ENCODE measurements around the gene ZNF648. TPM values are rescaled to one million over a fixed set of nuclear protein-coding genes. Genes with fewer than 3 reads are reported as not detected.

The ZNF648 gene, protein sequence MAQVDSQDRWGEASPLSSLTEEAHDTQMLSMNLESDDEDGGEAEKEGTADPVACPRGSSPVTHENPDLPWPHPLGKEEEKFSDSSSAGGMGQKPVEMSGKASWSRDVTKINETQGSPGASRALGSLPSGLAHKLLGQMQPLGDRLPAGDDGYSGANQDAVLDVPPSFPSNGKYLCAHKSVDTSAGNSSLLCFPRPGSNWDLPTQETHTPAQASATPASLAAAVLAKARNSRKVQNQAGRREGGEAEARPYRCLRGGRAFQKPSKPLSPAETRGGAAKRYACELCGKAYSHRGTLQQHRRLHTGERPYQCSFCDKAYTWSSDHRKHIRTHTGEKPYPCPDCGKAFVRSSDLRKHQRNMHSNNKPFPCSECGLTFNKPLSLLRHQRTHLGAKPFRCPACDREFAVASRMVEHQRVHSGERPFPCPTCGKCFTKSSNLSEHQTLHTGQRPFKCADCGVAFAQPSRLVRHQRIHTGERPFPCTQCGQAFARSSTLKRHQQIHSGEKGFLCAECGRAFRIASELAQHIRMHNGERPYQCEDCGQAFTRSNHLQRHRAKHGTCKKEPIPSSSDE
- not detected for total RNA-seq
- polyA plus RNA-seq, result not detected
- long read RNA-seq, donor 1, result 0 reads
- long read RNA-seq, donor 2, result 0 reads

DNA sequence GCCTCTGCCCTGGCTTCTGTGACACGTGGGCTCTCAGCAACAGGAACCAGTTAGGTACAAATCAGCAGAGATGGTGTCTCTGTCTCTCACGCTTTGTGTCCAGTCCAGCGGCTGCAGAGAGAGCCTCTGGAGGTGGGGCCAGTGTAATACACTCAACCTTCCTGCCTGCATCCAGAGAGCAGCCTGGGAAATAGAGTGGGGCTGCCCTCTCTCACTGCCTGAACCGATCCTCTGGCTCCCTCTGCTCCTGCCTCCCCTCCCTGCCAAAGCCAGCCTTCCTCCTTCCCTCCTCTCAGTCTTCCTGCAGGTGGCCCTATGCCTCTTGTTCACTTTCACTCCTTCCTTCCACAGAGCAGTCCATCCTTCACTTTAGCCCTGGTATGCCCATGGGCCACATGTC lies at the start of gene ZNF648:
Gene ZNF648 (minus strand): TSS at position 119 of the 400 bp plus-strand sequence. CDS start 3,702 bp downstream, outside the sequence.
- Histone ChIP-seq H3K9me3 (ENCODE audit: control insufficient read depth, low read length) (no peaks in the 10 kb centered on the region), H3K36me3 (ENCODE audit: control insufficient read depth in 1 of 2, insufficient read depth in 2 of 2, low read length in 1 of 2) (no peaks in the 10 kb centered on the region), H3K27me3 (ENCODE audit: control insufficient read depth in 1 of 2, insufficient read depth in 2 of 2, low read length in 1 of 2) (peaks cover 0 to 5% of the 10 kb centered on the region in 2 donors), H3K4me3 (ENCODE audit: low read length in 2 of 2) (no peak within 1 kb of the TSS), H3K27ac (ENCODE audit: low read depth in 1 of 2, low read length in 2 of 2) (no peak within 1 kb of the TSS), H3K4me1 (ENCODE audit: control insufficient read depth in 1 of 2, insufficient read depth in 2 of 2, low read length in 2 of 2) (no peaks in the 10 kb centered on the region)
- 23 to 33% methylated on average over 4 of the region's 4 CpGs for WGBS, 2 donors
- intact Hi-C loops (cut with DNase I), result no loop called here
- ATAC-seq (ENCODE audit: low FRiP score) (no peak), DNase-seq (no peak)

DNA sequence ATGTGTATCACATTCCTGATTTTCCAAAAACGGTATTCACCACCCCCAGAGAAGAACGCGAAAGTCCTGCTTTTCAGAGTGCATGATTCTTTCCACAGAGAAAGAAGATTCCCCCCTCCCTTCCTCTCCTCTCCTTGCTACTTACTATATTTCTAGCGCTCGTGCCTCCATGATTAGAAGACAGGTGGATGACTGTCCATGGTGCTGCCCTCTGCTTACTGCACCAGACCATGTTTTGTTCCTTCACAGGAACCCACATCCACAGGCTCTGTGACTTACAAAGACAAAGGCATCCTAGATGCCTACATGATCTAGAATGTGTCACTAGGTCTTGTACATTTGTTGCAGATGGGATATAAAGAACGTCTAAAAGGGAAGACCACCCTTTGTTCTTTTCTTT lies 49.1 kb upstream of the ZNF648 start:
- ATAC-seq (ENCODE audit: low FRiP score) (no peak), DNase-seq (no peak)
- intact Hi-C loops (cut with DNase I), result no loop called here
- Histone ChIP-seq H3K4me3 (ENCODE audit: low read length in 2 of 2) (no peak overlapping the region), H3K36me3 (ENCODE audit: control insufficient read depth in 1 of 2, insufficient read depth in 2 of 2, low read length in 1 of 2) (no peaks in the 10 kb centered on the region), H3K27me3 (ENCODE audit: control insufficient read depth in 1 of 2, insufficient read depth in 2 of 2, low read length in 1 of 2) (peaks cover 0 to 4% of the 10 kb centered on the region in 2 donors), H3K9me3 (ENCODE audit: control insufficient read depth, low read length) (peaks cover 5% of the 10 kb centered on the region), H3K4me1 (ENCODE audit: control insufficient read depth in 1 of 2, insufficient read depth in 2 of 2, low read length in 2 of 2) (no peaks in the 10 kb centered on the region), H3K27ac (ENCODE audit: low read depth in 1 of 2, low read length in 2 of 2) (no peak overlapping the region)
- 77 to 82% methylated on average over 6 of the region's 6 CpGs for WGBS, 2 donors

DNA sequence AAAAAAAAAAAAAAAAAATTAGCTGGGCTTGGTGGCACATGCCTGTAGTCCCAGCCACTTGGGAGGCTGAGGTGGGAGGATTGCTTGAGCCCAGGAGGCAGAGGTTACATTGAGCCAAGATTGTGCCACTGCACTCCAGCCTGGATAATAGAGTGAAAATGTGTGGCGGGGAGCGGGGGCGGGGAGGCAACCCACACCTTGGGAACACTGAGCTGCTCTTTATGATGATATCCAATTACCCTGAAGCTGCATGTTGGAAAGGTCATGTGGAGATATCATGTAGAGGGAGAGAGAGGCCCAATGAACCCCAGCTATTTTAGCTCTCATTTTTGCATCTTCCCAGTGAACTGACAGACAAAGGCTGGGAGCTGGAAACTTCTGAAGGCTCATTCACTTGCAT lies 48.3 kb upstream of the ZNF648 start:
- Histone ChIP-seq H3K27ac (ENCODE audit: low read depth in 1 of 2, low read length in 2 of 2) (no peak overlapping the region), H3K4me1 (ENCODE audit: control insufficient read depth in 1 of 2, insufficient read depth in 2 of 2, low read length in 2 of 2) (no peaks in the 10 kb centered on the region), H3K27me3 (ENCODE audit: control insufficient read depth in 1 of 2, insufficient read depth in 2 of 2, low read length in 1 of 2) (peaks cover 0 to 4% of the 10 kb centered on the region in 2 donors), H3K9me3 (ENCODE audit: control insufficient read depth, low read length) (peaks cover 5% of the 10 kb centered on the region), H3K36me3 (ENCODE audit: control insufficient read depth in 1 of 2, insufficient read depth in 2 of 2, low read length in 1 of 2) (no peaks in the 10 kb centered on the region), H3K4me3 (ENCODE audit: low read length in 2 of 2) (no peak overlapping the region)
- no peak for DNase-seq
- ATAC-seq (ENCODE audit: low FRiP score), result no peak
- 98 to 100% methylated on average over 3 of the region's 3 CpGs for WGBS, 2 donors
- intact Hi-C loops (cut with DNase I), result no loop called here

DNA sequence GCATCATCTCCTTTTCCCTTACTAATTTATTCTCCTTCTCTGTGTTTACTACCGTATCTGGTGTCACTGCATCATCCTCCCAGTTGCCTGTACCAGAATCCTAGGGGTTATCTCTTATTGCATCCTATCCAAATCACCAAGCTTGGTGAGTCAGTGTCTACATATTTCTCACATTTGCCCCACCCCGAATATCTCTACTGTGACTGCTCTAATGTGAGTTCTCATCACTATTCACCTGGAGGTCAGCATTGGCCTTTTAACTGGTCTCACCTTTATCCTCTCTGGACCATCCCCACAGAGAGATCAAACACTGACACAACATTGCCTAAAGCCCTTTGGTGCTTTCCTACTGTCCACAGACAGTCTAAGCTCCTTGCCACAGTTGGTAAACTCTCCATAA lies 45.7 kb upstream of the ZNF648 start:
- WGBS, 2 donors, result 88 to 98% methylated on average over 2 of the region's 2 CpGs
- H3K27ac ChIP-seq (ENCODE audit: low read depth in 1 of 2, low read length in 2 of 2), result no peak overlapping the region
- DNase-seq (no peak), ATAC-seq (ENCODE audit: low FRiP score) (no peak)
- no peak overlapping the region for H3K4me3 ChIP-seq (ENCODE audit: low read length in 2 of 2)
- H3K27me3 ChIP-seq (ENCODE audit: control insufficient read depth in 1 of 2, insufficient read depth in 2 of 2, low read length in 1 of 2), result peaks cover 0 to 4% of the 10 kb centered on the region in 2 donors
- H3K36me3 ChIP-seq (ENCODE audit: control insufficient read depth in 1 of 2, insufficient read depth in 2 of 2, low read length in 1 of 2), result no peaks in the 10 kb centered on the region
- no peaks in the 10 kb centered on the region for H3K4me1 ChIP-seq (ENCODE audit: control insufficient read depth in 1 of 2, insufficient read depth in 2 of 2, low read length in 2 of 2)
- H3K9me3 ChIP-seq (ENCODE audit: control insufficient read depth, low read length), result peaks cover 5% of the 10 kb centered on the region
- intact Hi-C loops (cut with DNase I), result no loop called here

DNA sequence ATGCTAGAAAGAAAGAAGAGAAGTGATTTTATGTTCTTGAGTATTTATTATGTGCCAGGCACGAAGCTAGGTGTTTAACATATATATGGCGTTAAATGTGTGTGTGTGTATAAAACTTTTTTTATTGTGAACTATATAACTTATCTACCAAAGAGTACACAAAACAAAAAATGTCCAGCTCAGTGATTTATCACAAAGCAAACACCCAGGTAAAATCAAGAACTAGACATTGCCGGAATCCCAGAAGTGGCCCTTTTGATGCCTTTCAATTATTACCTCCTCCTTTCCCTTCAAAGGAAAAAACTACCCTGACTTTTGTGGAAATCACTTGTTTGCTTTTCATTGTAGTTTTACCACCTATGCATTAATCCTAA lies 40.5 kb upstream of the ZNF648 start:
- no peak overlapping the region for H3K27ac ChIP-seq (ENCODE audit: low read depth in 1 of 2, low read length in 2 of 2)
- H3K36me3 ChIP-seq (ENCODE audit: control insufficient read depth in 1 of 2, insufficient read depth in 2 of 2, low read length in 1 of 2), result no peaks in the 10 kb centered on the region
- DNase-seq (no peak), ATAC-seq (ENCODE audit: low FRiP score) (no peak)
- H3K4me3 ChIP-seq (ENCODE audit: low read length in 2 of 2), result no peak overlapping the region
- 71 to 81% methylated on average over 3 of the region's 3 CpGs for WGBS, 2 donors
- peaks cover 1% of the 10 kb centered on the region for H3K9me3 ChIP-seq (ENCODE audit: control insufficient read depth, low read length)
- intact Hi-C loops (cut with DNase I), result no loop called here
- no peaks in the 10 kb centered on the region for H3K4me1 ChIP-seq (ENCODE audit: control insufficient read depth in 1 of 2, insufficient read depth in 2 of 2, low read length in 2 of 2)
- peaks cover 0 to 1% of the 10 kb centered on the region in 2 donors for H3K27me3 ChIP-seq (ENCODE audit: control insufficient read depth in 1 of 2, insufficient read depth in 2 of 2, low read length in 1 of 2)

DNA sequence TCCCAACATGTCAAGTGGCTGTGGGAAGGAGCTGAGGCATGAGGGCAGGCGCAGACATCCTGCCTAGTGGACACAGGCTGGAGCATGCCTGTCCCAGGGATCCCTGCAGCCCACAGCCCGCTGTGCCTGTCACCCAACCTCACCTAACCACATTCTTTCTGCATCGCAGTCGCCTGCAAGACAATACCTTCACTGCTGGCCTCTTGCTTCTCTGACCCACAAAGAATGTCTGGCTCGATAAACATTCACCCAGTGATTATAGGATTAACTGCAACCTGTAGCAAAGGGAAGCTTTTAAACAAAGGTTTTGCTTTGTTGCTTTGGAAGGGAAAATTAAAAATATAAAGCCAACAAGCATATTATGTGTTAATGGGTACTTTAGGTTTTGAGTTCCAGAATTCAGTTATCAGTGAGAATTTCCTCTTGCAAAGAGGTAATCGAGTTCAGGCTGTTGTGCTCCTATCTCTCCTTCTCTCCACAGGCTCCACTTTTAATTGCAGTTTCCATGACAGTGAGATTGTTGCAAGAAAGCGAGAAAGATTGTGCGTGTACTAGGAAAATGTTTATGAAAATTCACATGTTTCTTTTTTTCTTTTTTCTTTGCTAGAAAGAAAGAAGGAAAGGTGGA lies 40.0 kb upstream of the ZNF648 start:
- H3K4me3 ChIP-seq (ENCODE audit: low read length in 2 of 2), result no peak overlapping the region
- H3K4me1 ChIP-seq (ENCODE audit: control insufficient read depth in 1 of 2, insufficient read depth in 2 of 2, low read length in 2 of 2), result no peaks in the 10 kb centered on the region
- H3K36me3 ChIP-seq (ENCODE audit: control insufficient read depth in 1 of 2, insufficient read depth in 2 of 2, low read length in 1 of 2), result no peaks in the 10 kb centered on the region
- H3K27ac ChIP-seq (ENCODE audit: low read depth in 1 of 2, low read length in 2 of 2), result no peak overlapping the region
- no peaks in the 10 kb centered on the region for H3K27me3 ChIP-seq (ENCODE audit: control insufficient read depth in 1 of 2, insufficient read depth in 2 of 2, low read length in 1 of 2)
- ATAC-seq (ENCODE audit: low FRiP score) (no peak), DNase-seq (no peak)
- WGBS, 2 donors, result 19 to 20% methylated on average over 8 of the region's 8 CpGs
- intact Hi-C loops (cut with DNase I), result no loop called here
- no peaks in the 10 kb centered on the region for H3K9me3 ChIP-seq (ENCODE audit: control insufficient read depth, low read length)

DNA sequence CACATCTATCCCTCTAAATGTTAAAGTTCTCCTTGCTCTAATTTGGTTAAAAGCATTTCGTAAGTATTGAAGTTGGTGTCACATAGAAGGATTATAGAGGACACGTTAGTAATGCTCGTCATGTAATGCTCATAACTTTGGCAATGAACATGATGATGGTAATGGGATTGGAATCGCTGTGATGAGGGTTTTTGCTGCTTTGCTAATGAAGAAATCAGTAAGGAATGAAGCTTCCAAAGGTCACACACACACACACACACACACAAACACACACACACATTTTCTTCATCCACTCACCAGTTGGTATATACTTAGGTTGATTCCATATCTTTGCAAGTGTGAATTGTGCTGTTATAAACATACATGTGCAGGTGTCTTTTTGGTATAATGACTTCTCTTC lies 36.8 kb upstream of the ZNF648 start:
- H3K36me3 ChIP-seq (ENCODE audit: control insufficient read depth in 1 of 2, insufficient read depth in 2 of 2, low read length in 1 of 2), result no peaks in the 10 kb centered on the region
- H3K4me1 ChIP-seq (ENCODE audit: control insufficient read depth in 1 of 2, insufficient read depth in 2 of 2, low read length in 2 of 2), result no peaks in the 10 kb centered on the region
- no peak overlapping the region for H3K27ac ChIP-seq (ENCODE audit: low read depth in 1 of 2, low read length in 2 of 2)
- DNase-seq (no peak), ATAC-seq (ENCODE audit: low FRiP score) (no peak)
- WGBS, 2 donors, result 87 to 90% methylated on average over 4 of the region's 4 CpGs
- no peaks in the 10 kb centered on the region for H3K9me3 ChIP-seq (ENCODE audit: control insufficient read depth, low read length)
- intact Hi-C loops (cut with DNase I), result no loop called here
- H3K27me3 ChIP-seq (ENCODE audit: control insufficient read depth in 1 of 2, insufficient read depth in 2 of 2, low read length in 1 of 2), result no peaks in the 10 kb centered on the region
- H3K4me3 ChIP-seq (ENCODE audit: low read length in 2 of 2), result no peak overlapping the region

DNA sequence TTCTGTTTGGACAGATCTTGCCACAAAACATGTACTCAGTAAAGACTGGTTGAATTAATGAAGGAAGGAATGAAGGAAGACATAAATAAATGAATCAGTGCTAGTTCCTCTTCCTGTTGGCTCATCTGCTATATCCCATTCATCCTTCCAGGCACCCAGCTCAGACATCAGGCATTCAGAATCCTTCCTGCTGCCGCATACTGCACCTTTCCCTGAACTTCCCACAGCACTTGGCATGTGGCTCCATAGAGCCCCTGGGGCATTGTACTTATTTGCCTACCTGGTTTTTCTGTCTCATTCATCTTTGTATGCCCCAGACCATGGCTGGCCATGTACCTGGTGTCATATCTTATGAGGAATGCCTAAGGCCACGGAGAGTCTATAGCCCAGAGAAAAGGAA lies 34.4 kb upstream of the ZNF648 start:
- ATAC-seq (ENCODE audit: low FRiP score), result no peak
- 65 to 69% methylated on average over 2 of the region's 2 CpGs for WGBS, 2 donors

More for the DNA sequence above, 34.4 kb upstream of the ZNF648 start:
- H3K27me3 ChIP-seq (ENCODE audit: control insufficient read depth in 1 of 2, insufficient read depth in 2 of 2, low read length in 1 of 2), result no peaks in the 10 kb centered on the region
- no peaks in the 10 kb centered on the region for H3K9me3 ChIP-seq (ENCODE audit: control insufficient read depth, low read length)
- no peaks in the 10 kb centered on the region for H3K36me3 ChIP-seq (ENCODE audit: control insufficient read depth in 1 of 2, insufficient read depth in 2 of 2, low read length in 1 of 2)
- DNase-seq, result no peak
- peaks cover 0 to 3% of the 10 kb centered on the region in 2 donors for H3K4me1 ChIP-seq (ENCODE audit: control insufficient read depth in 1 of 2, insufficient read depth in 2 of 2, low read length in 2 of 2)
- H3K27ac ChIP-seq (ENCODE audit: low read depth in 1 of 2, low read length in 2 of 2), result no peak overlapping the region
- intact Hi-C loops (cut with DNase I), result no loop called here
- no peak overlapping the region for H3K4me3 ChIP-seq (ENCODE audit: low read length in 2 of 2)
